HG02623 (cell line): ENCODE measurements around the gene RNF222.
"Not testable (repeated sequence)": the region's sequence is repeated elsewhere in the genome, so short reads cannot be mapped to it uniquely, and the experiment has no call there.

Source experiments
- ATAC-seq: cut with Tn5 transposase; IDR thresholded peaks from one replicate; pipeline ENCODE4 v1.9.1; 2021; ENCODE audit warnings: moderate library complexity; ENCODE audit not compliant: unreplicated experiment

The RNF222 gene

GRCh38 chr17:8350339-8350738 is 47.3 kb downstream of the RNF222 start:
- no peak for ATAC-seq

DNA sequence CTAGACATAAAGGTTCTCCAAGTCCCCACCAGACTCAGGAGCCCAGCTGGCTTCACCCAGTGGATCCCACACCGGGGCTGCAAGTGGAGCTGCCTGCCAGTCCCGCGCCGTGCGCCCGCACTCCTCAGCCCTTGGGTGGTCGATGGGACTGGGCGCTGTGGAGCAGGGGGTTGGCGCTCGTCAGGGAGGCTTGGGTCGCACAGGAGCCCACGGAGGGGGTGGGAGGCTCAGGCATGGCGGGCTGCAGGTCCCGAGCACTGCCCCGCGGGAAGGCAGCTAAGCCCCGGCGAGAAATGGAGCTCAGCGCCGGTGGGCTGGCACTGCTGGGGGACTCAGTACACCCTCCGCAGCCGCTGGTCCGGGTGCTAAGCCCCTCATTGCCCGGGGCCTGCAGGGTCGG is 50.6 kb downstream of the RNF222 start:
- ATAC-seq = not testable (repeated sequence)

DNA sequence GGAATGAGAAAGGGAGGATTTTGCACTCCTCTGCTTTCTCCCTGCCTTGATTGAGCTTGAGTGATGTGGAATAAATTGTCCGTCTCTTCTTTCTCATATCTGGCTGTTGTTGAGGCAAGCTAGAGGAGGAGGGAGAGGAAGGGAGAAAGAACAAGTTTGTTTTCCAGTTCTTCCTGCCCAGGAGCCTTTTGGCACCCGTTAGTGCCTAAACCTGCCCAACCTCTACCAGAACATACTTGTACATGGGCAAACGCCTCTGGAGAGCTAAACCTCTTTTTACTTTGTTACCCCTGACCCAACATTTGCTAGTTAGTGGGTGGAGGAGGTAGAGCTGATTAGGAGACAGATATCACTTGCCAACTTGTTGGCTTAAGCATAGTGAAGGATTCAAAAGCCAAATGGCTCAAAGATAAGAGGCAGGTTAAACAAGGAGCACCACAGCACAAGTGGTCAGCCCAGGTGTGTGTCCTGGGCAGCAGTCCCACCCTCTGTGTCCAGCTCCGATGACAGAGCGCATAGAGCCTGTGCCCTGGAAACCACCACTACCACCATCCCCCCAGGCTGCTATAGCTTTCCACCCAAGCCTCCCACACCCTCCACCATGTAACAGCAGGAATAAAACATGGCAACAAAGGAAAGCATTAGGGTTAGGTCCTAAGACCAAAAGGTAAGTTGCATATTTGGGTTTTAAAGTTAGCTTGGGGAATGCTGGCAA is 51.5 kb downstream of the RNF222 start:
- ATAC-seq = no peak

GRCh38 chr17:8345052-8345690 is 52.5 kb downstream of the RNF222 start:
- ATAC-seq = no peak

DNA sequence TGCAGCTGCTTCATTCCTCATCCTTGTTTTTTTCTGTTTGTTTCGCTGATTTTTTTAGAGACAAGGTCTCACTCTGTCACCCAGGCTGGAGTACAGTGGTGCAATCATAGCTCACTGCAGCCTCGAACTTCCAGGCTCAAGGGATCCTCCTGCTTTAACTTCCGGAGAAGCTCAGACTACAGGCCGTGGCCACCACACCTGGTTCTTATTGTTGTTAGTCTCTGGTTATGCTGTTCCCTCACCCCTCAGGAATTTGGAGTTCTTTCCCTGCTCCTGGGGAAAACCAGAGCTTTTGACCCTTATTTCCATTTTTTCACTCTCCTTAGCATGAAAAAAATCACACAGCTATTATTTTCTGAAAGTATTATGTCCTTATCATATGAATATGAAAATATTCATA is 56.2 kb downstream of the RNF222 start:
- no peak for ATAC-seq
